HG03159 (cell line): ENCODE results near the gene DHFR.

Experiments
- ATAC-seq: cut with Tn5 transposase; IDR thresholded peaks from one replicate; pipeline ENCODE4 v1.9.1; 2021; ENCODE audit warnings: mild to moderate bottlenecking, moderate library complexity; ENCODE audit not compliant: unreplicated experiment

DHFR gene

GRCh38 chr5:80655231-80655774 lies 520 bp upstream of the DHFR start:
- ATAC-seq = no peak

DNA sequence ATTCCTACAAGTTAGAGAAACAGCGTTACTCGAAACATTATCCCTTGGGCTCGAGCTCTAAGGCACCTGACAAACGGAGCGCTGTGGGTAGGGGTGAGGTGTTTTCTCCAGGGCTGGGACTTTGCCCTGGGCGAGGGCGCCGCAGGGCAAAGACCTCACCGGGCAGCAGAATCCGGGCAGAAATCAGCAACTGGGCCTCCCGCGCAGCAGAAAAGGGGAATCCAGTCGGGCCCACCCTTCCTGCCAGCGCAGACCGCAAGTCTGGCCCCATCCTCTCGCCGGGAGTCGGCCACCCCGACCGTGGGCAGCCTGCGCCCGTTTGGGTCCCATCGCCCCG lies 761 bp downstream of the DHFR start:
- ATAC-seq = no peak

- ATAC-seq = no peak
Observed at GRCh38 chr5:80653502-80653901, 1.3 kb downstream of the DHFR start.

DNA sequence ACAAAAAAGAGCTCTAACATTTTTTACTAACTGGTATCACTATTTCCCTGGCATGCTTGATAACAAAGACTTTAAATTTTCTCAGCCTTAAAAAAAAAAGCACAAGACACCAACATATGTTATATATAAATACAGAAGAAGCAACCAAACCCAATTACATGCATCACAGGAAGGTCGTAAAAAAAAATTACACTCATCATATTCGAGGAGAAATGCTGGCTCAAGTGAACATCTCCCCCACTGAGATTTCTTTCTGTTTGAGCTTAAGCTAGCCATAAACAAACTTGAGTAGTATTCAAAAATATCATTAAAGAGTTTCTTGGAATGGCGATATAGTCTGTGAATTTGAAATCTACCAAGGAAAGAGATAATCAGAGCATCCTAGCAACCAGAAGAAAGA lies 7.9 kb downstream of the DHFR start:
- no peak for ATAC-seq

GRCh38 chr5:80644900-80645299 lies 9.9 kb downstream of the DHFR start:
- no peak for ATAC-seq

- ATAC-seq = no peak
Observed at GRCh38 chr5:80641353-80641752, 13.4 kb downstream of the DHFR start.

DNA sequence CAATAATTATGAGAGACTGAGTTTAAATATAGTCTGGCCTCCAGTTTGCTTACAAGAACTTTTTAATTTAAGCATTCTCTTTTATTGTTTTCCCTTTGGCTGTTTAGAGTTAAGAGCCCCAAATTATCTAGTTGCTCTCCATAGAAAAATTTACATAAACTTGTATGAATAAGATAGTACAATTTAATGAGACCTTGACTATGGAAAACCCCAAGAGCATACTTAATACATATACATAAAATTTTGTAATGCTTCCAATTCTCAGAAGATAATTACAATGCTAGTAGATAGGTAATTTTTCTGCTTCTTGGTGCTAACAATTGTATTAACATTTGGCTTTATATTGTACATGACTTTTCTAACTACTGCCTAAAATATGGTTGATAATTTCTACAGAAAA lies 20.6 kb downstream of the DHFR start:
- no peak for ATAC-seq

DNA sequence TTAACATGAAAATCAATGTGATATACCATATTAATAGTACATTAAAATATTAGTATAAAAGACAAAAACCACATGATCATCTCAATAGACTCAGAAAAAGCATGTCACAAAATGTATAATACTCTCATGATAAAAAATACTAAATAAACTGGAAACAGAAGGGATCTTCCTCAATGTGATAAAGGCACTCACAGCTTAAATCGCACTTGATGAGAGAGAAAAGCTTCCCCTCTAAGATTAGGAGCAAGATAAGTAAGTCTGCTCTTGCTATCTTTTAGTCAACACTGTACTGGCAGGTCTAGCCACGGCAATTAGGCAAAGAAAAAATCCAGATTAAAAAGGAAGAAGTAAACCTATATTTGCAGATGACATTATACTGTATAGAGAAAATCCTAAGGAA lies 22.1 kb downstream of the DHFR start:
- ATAC-seq = no peak

GRCh38 chr5:80631278-80632259 lies 23.2 kb downstream of the DHFR start:
- ATAC-seq = no peak

- no peak for ATAC-seq
Observed at GRCh38 chr5:80629281-80629680, 25.5 kb downstream of the DHFR start.

- no peak for ATAC-seq
Observed at GRCh38 chr5:80625230-80625629, 29.6 kb downstream of the DHFR start.

- no peak for ATAC-seq
Observed at GRCh38 chr5:80623999-80624398, 30.8 kb downstream of the DHFR start.

- no peak for ATAC-seq
Observed at GRCh38 chr5:80622756-80623155, 32.0 kb downstream of the DHFR start.

DNA sequence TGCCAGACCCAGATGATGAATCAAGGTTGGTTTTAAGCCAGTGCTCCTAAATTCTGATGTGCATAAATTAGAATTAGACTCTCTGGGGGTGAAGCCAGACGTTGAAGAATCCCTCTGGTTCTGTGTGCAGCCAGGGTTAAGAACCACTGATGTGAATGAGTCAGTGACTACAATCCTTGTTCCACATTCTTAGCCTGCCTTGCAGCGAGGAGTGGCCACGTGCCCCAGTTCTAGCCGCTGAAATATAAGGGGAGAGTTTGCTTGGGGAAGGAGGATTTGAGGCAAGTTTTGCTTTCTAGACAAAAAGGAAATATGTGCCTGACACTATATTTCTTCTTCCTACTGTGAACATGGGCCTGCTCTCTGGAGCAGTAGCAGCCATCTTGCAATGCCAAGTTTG lies 34.6 kb downstream of the DHFR start:
- no peak for ATAC-seq

DNA sequence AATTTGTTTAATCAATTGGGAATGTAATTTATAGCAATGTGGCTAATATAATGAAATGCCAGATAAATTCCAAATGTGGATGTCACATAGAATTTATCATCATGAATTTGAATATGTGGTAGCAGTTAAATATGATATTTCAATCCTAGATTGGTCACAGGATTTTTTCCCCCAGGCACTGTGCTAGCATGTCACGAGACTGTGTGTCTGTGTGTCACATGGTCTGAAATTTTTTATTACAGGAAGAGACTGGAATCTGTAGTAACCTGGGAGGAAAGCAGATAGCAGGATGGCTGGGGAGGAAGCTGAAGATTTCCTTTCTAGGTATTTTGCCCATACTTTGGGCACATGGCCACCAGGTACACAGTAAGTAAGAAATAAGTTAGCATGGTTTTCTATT lies 35.7 kb downstream of the DHFR start:
- no peak for ATAC-seq

DNA sequence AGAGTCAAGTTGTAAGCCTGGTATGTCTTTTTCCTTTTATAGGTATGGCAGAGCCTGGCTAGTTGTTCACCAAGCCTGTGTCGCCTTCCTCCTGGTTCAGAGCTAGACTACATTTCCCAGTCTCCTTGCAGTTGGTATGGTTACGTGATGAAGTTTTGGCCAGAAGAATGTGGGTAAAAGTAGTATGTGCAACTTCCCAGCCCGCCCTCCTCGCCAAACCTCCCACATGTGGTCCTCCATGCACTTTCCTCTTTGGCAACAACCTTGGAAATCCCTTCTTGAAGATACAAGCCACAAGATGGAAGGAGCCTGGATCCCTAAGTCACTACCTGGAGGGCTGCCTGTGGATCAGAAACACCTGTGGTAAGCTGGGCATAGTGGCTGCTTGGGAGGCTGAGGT lies 36.3 kb downstream of the DHFR start:
- no peak for ATAC-seq

DNA sequence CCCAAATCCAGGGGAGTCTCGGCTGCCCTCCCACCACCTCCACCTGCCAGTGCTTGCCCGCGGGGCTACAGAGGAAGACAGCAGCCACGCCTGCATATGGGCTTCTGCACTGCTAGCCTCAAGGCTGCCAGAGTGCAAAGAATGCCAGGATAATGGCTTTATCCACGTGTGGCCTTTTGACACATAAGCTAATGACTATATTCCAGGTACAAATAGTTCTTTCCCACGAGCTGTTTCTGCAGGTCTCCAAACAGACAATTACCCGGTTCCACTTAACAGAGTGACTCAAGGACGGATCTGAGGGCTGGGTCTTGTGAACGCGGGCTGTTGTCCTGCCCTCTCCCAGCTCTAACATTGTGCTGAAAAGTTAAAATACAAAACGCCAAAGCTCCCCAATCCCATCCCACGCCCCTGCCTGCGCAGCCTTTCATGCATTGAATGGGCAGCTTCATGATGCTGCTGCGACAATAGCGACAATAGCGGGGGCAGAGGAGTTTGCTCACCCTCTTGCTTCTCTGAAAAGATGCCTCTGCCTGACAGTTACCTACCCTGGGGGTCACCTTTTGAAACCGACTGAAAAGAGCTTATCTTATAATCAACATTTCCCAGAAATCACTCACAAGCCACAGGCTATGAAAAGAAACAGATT lies 39.4 kb downstream of the DHFR start:
- ATAC-seq = no peak

- ATAC-seq = no peak
Observed at GRCh38 chr5:80609692-80610091, 45.1 kb downstream of the DHFR start.

DNA sequence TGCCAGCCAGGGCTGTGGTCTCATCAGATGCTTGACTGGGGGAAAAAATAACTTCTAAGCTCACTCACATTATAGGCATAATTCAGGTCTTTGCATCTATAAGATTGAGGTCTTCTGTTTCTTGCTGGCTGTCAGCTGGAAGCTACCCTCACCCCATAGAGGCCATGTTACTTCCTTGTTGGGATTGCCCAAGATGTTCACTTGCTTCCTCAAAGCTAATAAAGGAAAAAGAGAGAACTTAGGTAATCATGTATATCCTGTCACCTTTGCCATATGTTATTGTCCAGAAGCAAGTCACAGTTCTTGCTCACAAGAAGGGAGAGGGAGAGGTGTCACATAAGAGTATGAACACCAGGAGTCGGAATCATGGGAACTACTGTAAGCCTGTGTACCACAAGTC lies 46.1 kb downstream of the DHFR start:
- no peak for ATAC-seq

- ATAC-seq = no peak
Observed at GRCh38 chr5:80607832-80608231, 47.0 kb downstream of the DHFR start.

- no peak for ATAC-seq
Observed at GRCh38 chr5:80607343-80607742, 47.4 kb downstream of the DHFR start.
